HG02798 (cell line): ENCODE measurements around the gene NUP188.
A peak's percentile ranks its signal among the peaks of the same experiment; 100 is the strongest.
"Not testable (repeated sequence)": the region's sequence is repeated elsewhere in the genome, so short reads cannot be mapped to it uniquely, and the experiment has no call there.

ENCODE experiments used
- ATAC-seq: cut with Tn5 transposase; IDR thresholded peaks from one replicate; pipeline ENCODE4 v1.9.1; 2021; ENCODE audit warnings: mild to moderate bottlenecking; ENCODE audit not compliant: unreplicated experiment, poor library complexity

NUP188 gene

DNA sequence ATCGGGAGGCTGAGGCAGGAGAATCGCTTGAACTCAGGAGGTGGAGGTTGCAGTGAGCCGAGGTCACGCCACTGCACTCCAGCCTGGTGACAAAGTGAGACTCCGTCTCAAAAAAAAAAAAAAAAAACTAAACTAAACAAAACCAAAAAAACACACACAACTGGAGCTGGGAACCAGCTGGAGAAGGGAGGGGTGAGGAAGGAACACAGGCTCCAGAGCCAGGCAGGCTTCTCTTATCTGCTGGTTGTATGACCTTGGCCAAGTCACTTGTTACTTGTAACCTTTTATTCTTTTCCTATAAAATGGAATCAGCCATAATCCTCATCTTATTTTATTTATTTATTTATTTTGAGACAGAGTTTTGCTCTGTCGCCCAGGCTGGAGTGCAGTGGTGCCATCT is 56.7 kb downstream of the NUP188 start:
- not testable (repeated sequence) for ATAC-seq

GRCh38 chr9:129005336-129005997 is 58.0 kb downstream of the NUP188 start:
- ATAC-seq = no peak

- no peak for ATAC-seq
These were observed 59.0 kb downstream of the NUP188 start for GRCh38 chr9:129006328-129007034.

DNA sequence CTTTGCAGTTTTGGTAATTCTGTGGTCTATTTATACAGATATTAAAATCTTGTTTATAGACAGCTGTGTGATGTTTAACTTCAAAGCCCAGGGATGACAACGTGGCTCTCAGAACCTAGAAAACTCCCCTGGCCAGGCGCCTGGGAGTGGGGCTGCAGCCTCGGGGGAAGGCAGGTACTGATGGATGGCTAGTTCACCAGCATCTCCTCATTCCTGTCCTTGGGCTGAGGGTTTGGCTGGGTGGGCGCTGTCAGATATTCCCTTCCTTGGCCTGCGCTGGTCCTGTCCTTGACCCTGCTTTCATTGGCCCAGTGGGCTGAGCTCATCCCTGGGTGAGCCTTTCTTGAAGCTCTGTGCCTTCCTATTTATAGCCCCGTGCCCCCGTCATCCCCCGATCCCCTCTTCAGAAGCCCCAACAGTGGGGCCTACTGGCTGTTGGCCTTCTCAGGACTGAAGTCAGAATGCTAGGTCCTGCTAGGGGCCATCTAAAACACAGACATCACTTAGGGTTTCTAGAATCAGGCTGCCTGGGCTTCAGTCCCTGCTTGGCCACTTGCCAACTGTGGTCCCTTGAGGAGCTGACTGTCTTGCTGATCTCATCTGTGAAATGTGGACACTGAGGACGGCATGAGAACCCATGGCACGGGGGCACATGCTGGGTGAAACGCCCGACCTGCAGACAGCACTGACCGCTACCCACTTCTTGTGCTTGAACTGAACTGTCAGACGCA is 59.7 kb downstream of the NUP188 start:
- ATAC-seq = no peak

DNA sequence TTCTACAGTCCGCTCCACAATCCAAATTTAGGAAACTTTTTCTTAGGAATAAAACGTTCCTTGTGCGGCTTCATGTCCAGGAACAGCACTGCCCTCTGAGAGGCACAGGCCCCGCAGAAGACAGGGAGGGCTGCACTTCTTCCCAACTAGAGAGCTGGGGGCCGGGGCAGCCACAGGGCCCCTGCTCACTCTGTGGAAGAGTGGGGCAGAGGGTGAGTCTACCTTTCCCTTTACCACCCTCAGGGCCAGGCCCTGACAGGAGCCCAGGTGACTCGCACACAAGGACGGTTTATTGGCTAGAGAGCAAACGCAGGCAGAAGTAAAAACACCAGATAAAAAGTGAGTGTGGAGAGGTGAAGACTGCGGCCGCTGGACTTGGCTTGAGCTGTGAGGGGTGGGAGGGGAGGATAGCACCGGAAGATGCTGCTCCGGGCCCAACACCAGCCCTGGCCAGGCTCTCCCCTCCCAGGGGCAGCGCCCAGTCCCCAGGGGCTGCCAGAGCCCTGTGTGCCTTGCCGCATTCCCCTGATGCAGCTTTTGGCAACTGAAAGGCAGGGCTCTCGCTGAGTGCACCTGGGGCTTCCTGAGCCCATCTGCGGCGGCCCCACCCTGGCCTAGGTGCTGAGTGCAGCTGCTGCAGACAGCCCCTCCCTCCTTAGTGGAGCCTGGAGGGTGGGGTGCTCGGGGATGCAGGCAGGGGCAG is 60.4 kb downstream of the NUP188 start:
- no peak for ATAC-seq

DNA sequence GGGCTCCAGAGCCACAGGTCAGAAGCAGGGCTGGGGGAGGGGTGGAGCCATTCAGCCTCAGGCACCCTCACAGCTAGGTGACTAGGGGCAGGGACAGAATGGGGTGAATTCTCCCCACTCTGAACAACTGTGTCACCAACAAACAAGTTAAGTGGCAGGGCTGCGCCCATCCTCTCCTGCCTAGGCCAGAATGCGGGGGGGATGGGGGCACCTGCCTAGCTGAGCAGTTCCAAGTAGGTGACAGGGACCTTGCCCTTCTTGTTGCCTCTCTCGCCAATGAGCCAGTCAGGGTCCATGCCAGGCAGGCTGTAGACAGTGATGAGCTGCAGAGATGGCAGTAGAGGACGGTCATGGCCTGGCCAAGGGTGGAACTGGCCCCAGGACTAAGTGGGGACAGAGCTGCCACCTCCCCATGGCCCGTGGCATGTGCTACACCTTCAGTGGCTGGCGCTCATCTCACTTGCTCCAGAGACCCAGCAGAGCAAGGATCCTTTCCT is 61.0 kb downstream of the NUP188 start:
- no peak for ATAC-seq

GRCh38 chr9:129008986-129009583 is 61.6 kb downstream of the NUP188 start:
- ATAC-seq = no peak

- ATAC-seq = no peak
These were observed 62.2 kb downstream of the NUP188 start for GRCh38 chr9:129009584-129010141.

DNA sequence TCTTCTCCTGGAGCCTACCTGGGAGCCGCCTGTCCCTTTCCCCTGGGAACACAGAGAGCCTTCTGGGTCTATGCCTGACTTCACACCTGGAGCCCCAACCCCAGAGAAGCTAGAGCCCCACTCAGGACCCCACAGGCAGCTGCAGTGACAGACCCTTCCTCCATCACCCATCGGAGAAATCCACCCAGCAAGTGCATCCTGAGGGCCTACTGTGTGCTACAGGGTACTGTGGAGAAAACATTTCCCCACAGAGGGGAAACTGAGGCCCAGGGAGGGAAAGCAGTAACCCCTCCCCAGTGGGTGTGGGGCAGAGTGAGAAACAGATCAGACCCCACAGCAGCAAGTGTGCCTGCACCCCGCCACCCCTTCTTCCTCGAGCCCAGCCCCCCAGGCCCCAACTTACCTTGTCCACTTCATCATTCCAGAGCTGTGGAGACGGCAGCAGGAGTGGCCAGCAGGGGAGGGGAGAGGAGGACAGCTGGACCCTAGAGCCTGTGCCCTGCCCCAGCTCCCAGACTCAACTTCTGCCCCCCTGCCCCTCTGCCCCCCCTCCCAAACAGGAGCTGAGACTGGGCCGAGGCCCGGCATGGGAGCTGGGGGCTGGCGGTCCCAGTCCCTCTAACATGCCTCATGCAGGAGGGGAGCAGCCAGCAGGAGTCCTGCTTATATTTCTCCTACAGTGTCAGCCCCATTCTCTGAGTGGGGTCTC is 62.9 kb downstream of the NUP188 start:
- no peak for ATAC-seq

DNA sequence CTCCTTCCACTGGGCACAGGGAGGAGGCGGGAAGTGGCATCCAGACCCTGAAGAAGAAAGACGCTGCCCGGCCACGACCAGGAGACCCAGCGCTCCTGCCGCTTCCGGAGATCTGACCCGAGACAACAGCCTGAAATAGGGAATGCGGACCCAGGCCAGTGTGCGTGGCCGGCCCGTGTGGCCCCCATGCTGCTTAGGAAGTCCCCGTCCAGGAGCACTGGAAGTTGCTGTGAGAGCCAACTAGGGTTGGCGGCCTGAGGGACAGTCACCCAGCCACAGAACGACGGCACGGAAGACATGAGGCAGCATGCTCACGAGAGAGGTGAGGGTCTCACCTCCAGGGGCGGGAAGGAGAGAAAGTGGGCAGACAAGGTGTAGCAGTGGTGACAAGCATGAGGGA is 63.7 kb downstream of the NUP188 start:
- ATAC-seq = no peak

GRCh38 chr9:129011761-129012181 is 64.3 kb downstream of the NUP188 start:
- no peak for ATAC-seq

- no peak for ATAC-seq
These were observed 64.8 kb downstream of the NUP188 start for GRCh38 chr9:129012343-129012742.

- ATAC-seq = no peak
These were observed 65.5 kb downstream of the NUP188 start for GRCh38 chr9:129012893-129013448.

DNA sequence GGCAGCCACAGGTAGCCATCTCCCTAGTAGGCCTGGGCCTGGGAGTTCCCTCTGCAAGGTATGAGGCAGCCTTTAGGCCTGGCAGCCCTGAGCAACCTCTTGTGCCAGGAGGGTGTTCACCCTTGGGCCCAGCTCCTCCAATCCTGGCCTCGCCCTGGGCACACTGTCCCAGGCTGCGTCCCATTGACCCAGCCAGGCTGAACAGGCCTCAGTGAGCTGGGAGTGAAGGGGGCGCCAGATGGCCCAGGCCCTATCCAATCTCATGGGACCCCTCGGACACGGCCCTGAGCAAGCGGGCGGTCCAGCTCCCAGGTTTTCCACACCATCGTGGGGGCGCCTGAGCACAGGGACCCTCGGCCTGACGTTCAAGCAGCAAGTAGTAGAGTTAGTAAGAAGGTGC is 66.2 kb downstream of the NUP188 start:
- ATAC-seq = no peak

DNA sequence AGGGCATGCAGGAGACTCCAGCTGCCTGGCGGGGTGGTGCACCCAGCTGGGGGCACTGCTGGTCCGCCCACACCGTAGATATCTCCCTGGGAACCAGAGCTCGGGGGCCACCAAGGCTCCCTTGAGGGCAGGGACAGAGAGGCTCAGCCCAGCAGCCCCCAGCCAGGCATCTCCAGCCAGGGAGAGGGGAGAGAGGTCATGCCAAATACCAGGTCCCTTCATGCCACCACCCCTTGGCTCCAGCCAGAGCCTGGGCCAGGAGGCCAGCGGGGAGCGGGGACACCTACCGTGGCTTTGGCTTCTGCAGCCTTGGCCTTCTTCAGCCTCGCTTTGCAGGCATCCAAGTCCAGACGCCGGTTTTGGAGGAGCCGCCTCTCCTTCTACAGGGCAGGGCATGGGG is 66.6 kb downstream of the NUP188 start:
- no peak for ATAC-seq

GRCh38 chr9:129014608-129015007 is 67.1 kb downstream of the NUP188 start:
- ATAC-seq = no peak

GRCh38 chr9:129021091-129021490 is 73.6 kb downstream of the NUP188 start:
- ATAC-seq = peak; percentile 76

- ATAC-seq = no peak
These were observed 74.5 kb downstream of the NUP188 start for GRCh38 chr9:129022037-129022436.
